Colonic mucosa (tissue), 4 donors: ENCODE results near the gene OSBPL6. TPM values are rescaled to one million over a fixed set of nuclear protein-coding genes. Genes with fewer than 3 reads are reported as not detected.

Source experiments
- DNase-seq: peaks from one replicate; pipeline ENCODE4 v3.0.0-alpha.2; 2020
- H3K27ac ChIP-seq: fragments of 200-600 bp; one replicate; pipeline ENCODE4 v1.8.0; 2021
- H3K27me3 ChIP-seq: fragments of 200-600 bp; one replicate; pipeline ENCODE4 v1.8.0; 2021
- H3K36me3 ChIP-seq: fragments of 200-600 bp; one replicate; pipeline ENCODE4 v1.8.0; 2021
- H3K4me1 ChIP-seq: fragments of 200-600 bp; one replicate; pipeline ENCODE4 v1.8.0; 2021; ENCODE audit warnings: mild to moderate bottlenecking
- H3K4me3 ChIP-seq: fragments of 200-600 bp; one replicate; pipeline ENCODE4 v1.8.0; 2021
- H3K9ac ChIP-seq, 2 donors: one replicate each; pipeline ENCODE4 v1.7.0; 2013; ENCODE audit warnings: control low read depth in 2 of 2, low read depth in 2 of 2, low read length in 2 of 2
- H3K9me3 ChIP-seq: fragments of 200-600 bp; one replicate; pipeline ENCODE4 v1.8.0; 2021
- CTCF ChIP-seq: fragments of 200-600 bp; IDR thresholded peaks from one replicate; pipeline ENCODE4 v1.8.0; 2022; ENCODE audit warnings: antibody characterized with exemption, mild to moderate bottlenecking
- intact Hi-C: fragments of 100-400 bp; cut with DNase I; formaldehyde crosslinking; loops from one replicate; pipeline ENCODE4 v1.14.1; 2022
- total RNA-seq, 2 donors: library from RNA; stranded (reverse); fragmentation: NEBNext Ultra II Directional in 1 of 2; extraction: Animal tissue kit (Norgen Biotek cat#: 25700) in 1 of 2; gene quantifications; one replicate each; pipeline ENCODE4 v1.2.1, GENCODE V29; 2021
- donor health status: healthy.
- donor health status: DM: no; HTN: no; CAD: no.
- donor health status: DM: no; HTN: no; CAD: no.

OSBPL6 gene
- total RNA-seq, 2 donors from 2014 or later: 0.58 to 0.72 TPM

- no peak for DNase-seq
- Histone ChIP-seq H3K36me3 (no peaks in the 10 kb centered on the region), H3K27me3 (no peaks in the 10 kb centered on the region), H3K9ac (no peak overlapping the region), H3K9me3 (no peaks in the 10 kb centered on the region), H3K27ac (no peak overlapping the region), H3K4me3 (no peak overlapping the region), H3K4me1 (no peaks in the 10 kb centered on the region)
- TF ChIP-seq CTCF: no peak
- intact Hi-C loops: no loop called here
Measured at GRCh38 chr2:178157574-178157973, 36.7 kb upstream of the OSBPL6 start.

DNA sequence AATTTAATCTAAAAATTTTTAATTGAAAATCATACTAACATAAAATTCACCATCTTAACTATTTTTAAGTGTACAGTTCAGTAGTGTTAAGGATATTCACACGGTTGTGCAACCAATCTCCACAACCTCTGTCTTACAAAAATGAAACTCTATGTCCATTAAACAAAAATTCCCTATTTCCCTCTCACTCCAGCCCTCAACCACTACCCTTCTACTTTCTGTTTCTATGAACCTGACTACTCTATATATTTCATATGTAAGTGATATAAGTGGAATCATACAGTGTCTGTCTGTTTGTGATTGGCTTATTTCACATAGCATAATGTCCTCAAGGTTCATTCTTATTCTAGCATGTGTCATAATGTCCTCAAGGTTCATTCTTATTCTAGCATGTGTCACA lies 34.3 kb upstream of the OSBPL6 start:
- Histone ChIP-seq H3K4me1 (no peaks in the 10 kb centered on the region), H3K9me3 (no peaks in the 10 kb centered on the region), H3K27me3 (no peaks in the 10 kb centered on the region), H3K36me3 (no peaks in the 10 kb centered on the region), H3K9ac (no peak overlapping the region), H3K27ac (no peak overlapping the region), H3K4me3 (no peak overlapping the region)
- DNase-seq: no peak
- TF ChIP-seq CTCF: no peak
- intact Hi-C loops: no loop called here

GRCh38 chr2:178160601-178161000 lies 33.7 kb upstream of the OSBPL6 start:
- H3K9ac ChIP-seq: no peak overlapping the region
- no peaks in the 10 kb centered on the region for H3K27me3 ChIP-seq
- no peak overlapping the region for H3K27ac ChIP-seq
- H3K4me3 ChIP-seq: no peak overlapping the region
- DNase-seq: no peak
- H3K36me3 ChIP-seq: no peaks in the 10 kb centered on the region
- intact Hi-C loops: no loop called here
- H3K4me1 ChIP-seq: no peaks in the 10 kb centered on the region
- TF ChIP-seq CTCF: no peak
- no peaks in the 10 kb centered on the region for H3K9me3 ChIP-seq

DNA sequence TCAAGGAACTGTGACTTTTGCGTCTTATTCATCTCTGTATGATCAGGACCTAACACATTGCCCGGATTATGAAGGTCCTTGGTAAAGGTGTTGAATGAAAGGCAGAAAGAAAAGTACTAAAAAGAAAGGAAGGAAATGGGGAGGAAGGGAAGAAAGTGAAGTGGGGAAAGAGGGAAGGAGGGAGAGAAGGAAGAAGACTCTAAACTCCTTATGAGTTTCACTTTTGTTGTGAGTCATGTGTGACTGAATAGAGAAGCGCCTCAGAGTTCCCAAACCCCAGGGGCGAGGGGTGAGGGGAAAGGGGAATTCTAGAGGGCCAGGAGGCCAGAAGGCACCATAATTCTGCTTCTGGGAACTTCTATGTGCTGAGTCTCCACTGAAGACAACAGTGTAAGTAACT lies 30.9 kb upstream of the OSBPL6 start:
- no peak overlapping the region for H3K27ac ChIP-seq
- no peaks in the 10 kb centered on the region for H3K9me3 ChIP-seq
- TF ChIP-seq CTCF: no peak
- H3K4me3 ChIP-seq: no peak overlapping the region
- no peaks in the 10 kb centered on the region for H3K27me3 ChIP-seq
- no peaks in the 10 kb centered on the region for H3K4me1 ChIP-seq
- no peak overlapping the region for H3K9ac ChIP-seq
- H3K36me3 ChIP-seq: no peaks in the 10 kb centered on the region
- DNase-seq: no peak
- intact Hi-C loops: no loop called here

DNA sequence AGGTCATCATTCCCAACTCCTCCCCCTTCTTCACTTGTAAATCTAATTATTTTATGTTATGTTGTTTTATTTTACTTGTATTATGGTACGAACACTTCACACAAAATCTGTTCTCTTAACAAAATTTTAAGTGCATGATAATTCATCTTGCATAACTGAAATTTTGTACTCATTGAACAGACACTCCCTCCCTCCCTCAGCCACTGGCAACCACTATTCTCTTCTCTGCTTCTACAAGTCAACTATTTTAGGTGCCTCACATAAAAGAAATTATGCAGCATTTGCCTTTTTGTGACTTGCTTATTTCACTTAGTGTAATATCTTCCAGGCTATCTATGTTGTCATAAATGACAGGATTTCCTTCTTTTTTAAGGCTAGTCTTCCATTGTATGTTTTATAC lies 30.4 kb upstream of the OSBPL6 start:
- Histone ChIP-seq H3K4me1 (no peaks in the 10 kb centered on the region), H3K27me3 (no peaks in the 10 kb centered on the region), H3K27ac (no peak overlapping the region), H3K9ac (no peak overlapping the region), H3K4me3 (no peak overlapping the region), H3K36me3 (no peaks in the 10 kb centered on the region), H3K9me3 (no peaks in the 10 kb centered on the region)
- intact Hi-C loops: no loop called here
- no peak for DNase-seq
- TF ChIP-seq CTCF: no peak

GRCh38 chr2:178173657-178174056 lies 20.7 kb upstream of the OSBPL6 start:
- no peaks in the 10 kb centered on the region for H3K9me3 ChIP-seq
- no peaks in the 10 kb centered on the region for H3K36me3 ChIP-seq
- no peaks in the 10 kb centered on the region for H3K27me3 ChIP-seq

More at GRCh38 chr2:178173657-178174056, 20.7 kb upstream of the OSBPL6 start:
- Histone ChIP-seq H3K27ac (no peak overlapping the region), H3K9ac (no peak overlapping the region), H3K4me3 (no peak overlapping the region), H3K4me1 (no peaks in the 10 kb centered on the region)
- no peak for TF ChIP-seq CTCF
- intact Hi-C loops: no loop called here
- no peak for DNase-seq
